ENCODE measurements around the gene SNAPC4.
"Not testable (repeated sequence)": the region's sequence is repeated elsewhere in the genome, so short reads cannot be mapped to it uniquely, and the experiment has no call there.

The SNAPC4 gene

DNA sequence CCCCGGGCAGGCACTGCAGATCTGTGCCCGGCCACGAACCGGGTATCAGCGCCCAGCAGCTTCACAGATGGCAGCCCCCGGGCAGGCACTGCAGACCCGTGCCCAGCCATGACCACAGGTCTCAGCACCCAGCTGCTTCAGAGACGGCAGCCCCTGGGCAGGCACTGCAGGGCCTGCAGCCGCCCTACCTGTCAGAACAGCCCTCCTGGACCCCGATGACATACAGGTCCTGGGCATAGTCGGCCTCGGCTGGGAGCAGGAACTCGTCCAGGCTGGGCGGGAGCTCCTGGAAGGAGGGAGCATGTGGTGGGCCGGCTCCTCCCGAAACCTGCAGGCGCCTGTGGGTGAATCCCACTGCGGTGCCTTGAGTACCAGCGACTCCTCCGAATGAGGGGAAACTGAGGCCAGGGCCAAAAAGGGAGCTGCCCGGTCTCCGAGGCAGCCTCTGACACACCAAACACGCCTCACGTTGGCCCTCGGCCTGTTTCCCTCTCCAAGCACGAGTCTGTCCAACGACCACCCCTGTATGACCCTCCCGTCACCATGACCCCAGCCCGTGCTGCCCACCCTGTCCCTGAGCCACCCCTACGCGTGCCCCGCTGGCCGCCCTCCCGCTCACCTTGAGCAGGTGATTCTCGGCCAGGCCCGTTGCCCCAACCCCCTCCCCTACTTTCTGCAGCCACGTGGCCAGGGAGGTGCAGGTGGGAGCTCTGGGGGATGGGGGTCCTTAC lies 34.0 kb upstream of the SNAPC4 start:
- no peak for DNase-seq

DNA sequence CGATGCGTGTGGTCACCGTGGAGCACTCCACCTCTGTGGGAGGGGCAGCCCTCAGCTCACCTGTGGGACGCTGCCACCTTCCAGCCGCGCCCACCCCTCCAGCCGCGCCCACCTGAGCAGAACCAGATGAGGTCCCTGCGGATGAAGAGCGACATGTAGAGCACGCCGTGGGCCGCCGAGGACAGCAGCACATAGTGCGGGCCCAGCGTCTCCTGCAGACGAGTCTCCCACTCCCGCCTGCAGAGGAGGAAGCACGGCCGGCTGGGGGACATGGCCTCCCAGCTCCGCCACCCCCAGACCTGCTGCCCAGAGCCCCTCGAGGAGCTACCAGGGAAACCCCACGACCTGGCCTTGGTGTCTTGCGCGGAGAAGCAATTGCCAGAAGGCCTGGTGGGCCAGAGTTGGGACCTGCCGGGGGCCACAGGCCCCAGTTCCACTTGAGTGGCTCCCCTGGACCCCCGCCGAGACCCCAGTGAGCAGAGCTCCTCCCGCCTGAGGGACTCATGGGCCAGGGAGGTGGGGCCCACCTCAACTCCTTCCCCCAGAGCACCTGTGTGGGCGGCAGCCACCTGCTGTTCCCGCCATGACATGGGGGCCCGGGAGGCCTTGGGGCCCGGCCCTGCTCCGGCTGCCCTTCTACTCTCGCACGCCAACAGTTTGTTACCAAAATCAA lies 33.2 kb upstream of the SNAPC4 start:
- DNase-seq, result no peak

DNA sequence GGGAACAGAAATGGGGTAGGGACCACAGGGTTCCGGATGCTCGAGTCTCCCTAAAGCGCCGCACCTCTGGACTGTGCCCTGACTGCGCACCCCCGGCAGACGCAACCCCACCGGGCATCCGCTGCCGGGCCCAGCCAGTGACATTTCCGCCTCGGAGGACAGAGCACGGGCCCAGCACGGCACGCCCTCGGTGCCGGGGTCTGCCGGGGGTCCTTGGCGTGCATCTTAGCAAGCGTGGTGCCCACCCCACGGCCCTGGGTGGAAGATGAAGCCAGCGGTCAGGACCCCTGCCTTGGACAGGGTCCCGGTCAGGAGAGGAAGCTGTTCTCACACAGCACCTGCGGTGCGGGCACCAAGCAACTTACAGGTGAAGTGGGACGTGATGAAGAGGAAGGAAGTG lies 32.6 kb upstream of the SNAPC4 start:
- no peak for DNase-seq

DNA sequence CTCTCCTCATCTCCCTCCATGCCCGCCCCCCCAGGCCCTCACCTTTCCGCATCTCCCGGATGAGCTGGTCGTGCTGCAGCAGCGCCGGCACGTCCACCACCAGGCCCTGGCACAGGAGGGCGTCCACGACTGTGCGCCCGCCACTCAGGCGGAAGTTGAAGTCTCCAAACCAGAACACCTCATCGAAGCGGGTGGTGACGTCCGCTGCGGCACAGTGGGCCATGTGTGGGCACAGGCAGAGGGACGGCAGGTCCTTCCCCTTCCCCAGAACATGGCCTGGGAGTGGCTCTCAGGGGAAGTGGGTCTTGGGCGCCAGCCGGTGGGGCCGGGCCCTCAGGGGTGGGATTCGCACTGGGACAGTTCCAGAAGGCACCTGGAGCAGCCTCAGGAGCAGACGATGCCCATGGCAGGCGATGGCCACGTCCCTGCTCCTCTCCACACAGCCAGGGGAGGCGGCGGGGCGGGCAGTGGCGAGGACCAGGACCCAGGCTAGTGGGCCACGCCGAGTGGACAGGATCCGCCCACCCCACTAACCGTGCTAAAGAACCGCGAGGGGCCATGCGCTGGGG lies 31.9 kb upstream of the SNAPC4 start:
- no peak for DNase-seq

DNA sequence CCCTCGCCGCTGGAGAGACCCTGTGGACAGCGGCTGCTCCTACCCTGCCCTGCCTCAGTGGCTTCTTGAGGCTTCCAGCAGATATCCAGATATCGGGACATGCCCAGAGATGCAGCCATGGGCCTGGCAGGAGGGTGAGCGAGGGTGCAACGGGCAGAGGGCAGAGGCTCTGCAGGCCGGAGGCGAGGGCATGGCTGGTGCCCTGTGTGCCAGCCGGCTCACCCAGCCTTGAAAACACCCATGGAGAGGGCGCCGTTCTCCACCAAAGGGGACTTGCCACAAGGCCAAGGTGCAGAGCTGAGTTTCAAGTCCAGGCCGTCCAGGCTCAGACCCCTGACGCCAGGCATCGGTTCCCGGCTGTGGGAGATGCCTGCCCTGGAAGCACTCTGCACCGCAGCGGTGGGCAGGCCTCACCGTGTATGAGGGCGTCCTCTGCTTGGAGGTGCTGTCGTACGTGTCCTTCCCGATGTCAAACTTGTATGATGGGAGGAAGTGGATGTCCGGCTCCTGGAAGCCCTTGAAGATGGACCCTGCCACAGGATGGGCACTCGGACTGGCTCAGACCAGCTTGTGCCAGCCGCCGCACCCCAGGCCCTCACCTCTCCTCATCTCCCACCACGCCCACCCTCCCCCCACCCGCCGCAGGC lies 30.7 kb upstream of the SNAPC4 start:
- DNase-seq, result no peak

DNA sequence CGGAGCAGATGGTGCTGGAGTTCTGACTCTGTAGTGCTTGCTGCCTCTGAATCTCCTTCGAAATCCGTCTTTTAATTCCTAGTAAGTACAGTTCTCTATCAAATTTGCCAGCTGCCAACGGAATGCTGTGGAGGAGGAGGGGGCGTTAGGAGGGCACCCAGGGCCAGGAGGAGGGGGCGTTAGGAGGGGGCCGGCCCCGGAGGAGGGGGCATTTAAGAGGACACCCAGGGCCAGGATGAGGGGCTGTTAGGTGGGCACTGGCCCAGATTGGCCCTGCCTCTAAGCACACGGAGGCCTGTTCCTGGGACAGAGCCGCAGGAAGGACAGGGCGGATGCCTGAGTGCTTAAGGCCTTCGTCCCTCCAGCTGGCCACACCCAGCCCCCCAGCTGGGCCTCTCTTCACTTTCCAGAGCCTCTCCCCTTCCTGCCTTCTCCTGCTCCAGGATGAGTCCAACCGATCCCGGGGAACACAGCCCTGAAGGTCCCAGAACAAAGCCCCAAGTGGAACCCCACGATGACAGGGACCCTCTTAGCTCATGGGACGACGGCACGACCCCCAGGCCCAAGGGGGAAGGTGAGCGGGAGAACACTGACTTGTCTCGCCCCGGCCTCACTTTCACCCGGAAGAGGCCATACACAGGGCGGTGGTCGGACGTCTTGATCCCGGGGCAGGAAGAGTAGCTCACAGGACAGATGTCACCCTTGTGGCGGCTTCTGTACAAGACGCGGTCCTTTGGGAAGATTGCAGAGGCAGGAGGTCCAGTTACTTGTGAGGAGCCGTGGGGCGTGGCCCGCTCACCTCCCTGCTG lies 29.9 kb upstream of the SNAPC4 start:
- DNase-seq, result no peak

DNA sequence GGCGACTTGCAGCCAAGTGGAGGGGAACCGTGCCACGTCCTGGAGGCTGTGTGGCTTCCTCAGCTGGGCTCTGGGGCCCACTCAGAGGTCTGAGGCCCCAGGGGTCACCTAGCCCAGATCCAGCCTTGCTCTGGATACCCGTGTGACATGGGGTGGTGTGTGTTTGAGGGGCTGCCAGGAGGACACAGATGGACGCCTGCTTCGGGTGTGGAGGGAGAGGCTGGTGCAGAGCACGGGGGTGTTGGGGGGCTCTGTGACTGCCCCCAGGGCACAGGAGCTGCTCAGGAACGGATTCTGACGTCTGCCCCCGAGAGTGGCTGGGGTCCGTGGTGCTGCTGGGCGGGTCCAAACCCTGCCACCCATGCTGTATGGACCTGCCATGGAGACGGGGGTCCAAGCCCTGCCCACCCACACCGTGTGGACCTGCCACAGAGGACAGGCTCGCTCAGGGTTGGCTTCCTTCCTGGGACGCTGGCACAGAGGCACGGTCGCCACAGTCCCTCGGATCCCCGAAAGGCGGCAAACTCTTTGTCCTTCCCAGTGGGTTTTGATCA lies 29.2 kb upstream of the SNAPC4 start:
- no peak for DNase-seq

DNA sequence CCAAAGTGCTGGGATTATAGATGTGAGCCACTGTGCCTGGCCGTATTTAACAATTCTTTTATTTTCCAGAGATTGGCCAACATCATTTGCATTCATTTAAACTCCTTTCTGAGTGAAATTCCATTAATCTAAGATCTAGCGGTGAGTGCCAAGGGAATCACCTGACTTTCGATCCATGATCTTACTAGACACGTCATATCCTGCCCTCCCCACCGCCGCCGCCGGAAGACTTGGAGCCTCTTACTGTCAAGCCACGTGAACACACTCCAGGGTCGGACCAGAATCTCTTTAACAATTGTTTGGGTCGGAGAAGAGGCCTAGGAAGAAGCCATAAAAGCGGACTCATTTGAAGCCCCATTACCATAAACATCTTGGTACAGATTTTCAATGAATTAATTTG lies 26.8 kb upstream of the SNAPC4 start:
- no peak for DNase-seq

DNA sequence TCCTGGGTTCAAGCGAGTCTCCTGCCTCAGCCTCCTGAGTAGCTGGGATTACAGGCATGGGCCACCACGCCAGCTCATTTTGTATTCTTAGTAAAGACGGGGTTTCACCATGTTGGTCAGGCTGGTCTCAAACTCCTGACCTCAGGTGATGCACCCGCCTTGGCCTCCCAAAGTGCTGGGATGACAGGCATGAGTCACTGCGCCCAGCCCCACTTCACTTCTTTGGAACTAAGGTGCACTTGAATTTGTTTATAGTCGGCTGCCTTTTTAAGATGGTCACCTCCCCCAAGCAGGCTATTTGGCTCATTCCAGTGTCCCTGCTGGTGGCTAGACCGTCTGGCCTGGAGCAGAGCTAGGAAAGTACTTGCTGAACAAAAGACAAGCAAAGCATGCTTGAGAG lies 25.4 kb upstream of the SNAPC4 start:
- not testable (repeated sequence) for DNase-seq

DNA sequence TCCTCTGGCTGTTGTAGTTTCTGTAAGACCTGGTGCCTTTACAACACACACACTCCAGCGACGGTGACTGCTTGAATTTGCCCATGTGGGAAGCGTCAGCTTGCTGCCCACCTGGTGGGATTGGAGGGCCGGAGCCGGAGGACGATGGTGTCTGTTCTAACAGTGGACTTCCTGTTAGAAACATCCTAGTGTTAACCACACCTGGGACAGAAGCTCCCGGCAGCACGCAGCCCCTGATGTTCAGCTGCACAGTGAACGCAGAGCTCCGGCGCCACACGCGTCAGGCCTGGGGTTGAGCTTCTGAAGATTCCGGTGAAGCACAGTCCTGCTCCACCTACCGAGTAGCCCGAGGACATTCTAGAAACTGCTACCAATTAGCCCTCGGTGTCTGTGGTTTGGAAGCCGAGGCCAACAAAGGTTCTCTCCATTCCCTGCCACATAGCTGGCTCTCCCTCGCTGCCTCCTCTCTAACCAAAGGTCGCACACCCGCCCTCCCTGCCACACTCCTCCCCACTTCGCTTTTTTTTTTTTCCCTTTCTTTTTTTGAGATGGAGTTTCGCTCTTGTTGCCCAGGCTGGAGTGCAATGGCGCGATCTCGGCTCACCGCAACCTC lies 24.9 kb upstream of the SNAPC4 start:
- no peak for DNase-seq

DNA sequence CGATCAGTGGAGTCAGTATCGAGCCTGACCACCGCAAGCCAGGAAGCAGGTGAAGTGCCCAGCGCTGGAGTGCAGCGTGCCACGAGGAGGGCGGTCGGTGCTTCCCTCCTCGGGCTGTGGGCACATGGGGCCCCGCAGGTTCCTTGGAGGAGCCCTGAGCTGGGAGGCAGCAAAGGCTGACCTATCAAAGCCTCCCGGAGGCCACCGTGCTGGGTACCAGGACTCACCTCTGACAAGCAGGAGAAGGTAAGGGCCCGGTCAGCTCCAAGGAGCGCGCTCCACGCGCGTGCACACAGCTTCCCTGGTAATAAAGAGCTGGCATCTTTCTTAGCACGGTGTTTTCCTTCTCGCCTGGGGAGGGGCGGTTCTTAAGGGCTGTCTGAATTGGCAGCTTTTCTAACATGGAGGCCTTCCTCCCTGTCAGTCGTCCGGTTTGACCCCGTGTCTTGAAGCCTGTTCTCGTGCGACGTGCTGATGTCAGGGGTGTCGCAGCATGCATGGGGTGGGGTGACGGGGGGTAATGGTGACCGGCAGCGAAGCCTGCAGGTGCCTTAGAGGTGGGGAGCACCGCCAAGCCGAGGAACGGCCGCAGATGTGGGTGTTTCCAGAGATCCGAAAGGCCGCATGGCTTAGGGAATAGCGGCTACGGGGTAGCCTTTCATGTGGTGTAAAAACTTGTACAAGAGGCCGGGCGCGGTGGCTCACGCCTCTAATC lies 23.6 kb upstream of the SNAPC4 start:
- no peak for DNase-seq

DNA sequence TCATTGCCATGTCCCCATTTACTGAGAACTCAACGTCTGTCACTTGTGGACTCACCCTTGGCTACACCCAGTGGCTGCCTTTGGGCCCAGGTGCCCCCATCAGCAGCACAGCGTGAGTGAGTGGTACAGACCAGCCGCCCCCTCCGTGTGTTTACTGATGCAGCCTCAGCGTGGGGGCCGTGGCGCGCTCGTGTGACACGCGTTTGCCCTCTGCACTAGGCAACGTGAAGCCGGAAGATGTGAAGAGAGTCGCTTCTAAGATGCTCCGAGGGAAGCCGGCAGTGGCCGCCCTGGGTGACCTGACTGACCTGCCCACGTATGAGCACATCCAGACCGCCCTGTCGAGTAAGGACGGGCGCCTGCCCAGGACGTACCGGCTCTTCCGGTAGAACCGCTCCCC lies 22.9 kb upstream of the SNAPC4 start:
- DNase-seq, result no peak

DNA sequence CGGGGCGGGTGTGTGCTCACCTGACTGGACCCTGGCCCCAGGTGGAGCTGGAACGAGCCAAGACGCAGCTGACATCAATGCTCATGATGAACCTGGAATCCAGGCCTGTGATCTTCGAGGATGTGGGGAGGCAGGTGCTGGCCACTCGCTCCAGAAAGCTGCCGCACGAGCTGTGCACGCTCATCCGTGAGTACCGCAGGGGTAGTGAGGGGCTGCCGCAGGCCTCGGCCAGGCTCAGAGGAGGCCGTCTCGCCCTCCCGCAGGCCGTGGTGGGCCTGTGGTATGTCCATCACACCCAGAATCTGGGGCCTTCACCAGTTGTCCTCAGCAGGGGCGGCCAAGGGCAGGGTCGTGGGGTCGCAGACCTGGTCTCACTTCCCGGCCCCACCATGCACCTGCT lies 21.8 kb upstream of the SNAPC4 start:
- no peak for DNase-seq

DNA sequence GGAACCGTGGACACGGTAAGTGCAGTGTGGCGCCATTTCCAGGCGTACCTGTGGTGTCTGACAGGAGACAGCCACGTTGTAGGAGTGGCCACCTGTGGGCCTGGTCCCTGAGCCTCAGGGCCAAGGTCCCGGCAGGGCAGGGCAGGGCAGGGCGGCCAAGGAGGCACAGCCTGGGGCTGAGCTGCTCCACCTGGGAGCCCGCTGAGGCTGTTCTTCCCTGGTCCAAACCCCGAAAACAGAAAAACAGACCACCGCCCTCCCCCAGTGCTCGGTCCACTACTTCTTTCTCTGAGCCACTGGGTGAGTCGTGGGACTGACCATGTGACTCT lies 19.1 kb upstream of the SNAPC4 start:
- no peak for DNase-seq

DNA sequence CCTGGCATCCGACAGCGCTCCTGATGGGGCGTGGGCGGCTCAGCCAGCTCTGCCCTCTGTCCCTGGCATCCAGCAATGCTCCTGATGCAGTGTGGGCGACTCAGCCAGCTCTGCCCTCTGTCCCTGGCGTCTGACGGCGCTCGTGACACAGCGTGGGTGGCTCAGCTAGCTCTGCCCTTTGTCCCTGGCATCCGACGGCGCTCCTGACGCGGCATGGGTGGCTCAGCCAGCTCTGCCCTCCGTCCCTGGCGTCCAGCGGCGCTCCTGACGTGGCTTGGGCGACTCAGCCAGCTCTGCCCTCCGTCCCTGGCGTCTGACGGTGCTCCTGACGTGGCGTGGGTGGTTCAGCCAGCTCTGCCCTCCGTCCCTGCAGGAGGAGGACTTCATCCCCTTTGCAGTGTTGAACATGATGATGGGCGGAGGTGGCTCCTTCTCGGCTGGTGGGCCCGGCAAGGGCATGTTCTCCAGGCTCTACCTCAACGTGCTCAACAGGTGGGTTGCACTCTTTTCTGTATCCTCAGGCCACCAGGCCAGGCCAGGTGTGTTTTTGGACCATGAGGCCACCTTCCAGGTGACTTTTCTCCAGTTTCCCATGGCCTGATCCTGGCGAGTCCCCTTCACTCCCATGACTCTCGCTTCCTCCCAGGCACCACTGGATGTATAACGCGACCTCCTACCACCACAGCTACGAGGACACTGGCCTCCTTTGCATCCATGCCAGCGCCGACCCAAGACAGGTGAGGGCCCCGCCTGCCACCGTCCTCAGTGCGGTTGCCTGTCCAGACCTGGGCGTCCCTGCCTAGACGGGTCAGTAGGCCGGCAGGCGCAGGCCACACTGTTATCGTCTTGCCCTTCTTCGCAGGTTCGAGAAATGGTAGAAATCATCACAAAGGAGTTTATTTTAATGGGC lies 18.5 kb upstream of the SNAPC4 start:
- DNase-seq, result no peak

DNA sequence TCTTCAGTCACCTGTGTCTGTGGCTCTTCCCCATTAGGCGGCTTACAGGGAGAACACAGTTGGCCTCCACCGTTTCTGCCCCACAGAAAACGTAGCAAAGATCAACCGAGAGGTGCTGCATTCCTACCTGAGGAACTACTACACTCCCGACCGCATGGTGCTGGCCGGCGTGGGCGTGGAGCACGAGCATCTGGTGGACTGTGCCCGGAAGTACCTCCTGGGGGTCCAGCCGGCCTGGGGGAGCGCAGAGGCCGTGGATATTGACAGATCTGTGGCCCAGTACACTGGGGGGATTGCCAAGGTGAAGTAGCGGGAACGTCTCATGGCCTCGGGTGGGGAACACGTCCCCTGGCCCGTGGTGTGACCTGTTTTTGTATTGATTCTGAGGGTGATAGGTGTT lies 16.9 kb upstream of the SNAPC4 start:
- no peak for DNase-seq

DNA sequence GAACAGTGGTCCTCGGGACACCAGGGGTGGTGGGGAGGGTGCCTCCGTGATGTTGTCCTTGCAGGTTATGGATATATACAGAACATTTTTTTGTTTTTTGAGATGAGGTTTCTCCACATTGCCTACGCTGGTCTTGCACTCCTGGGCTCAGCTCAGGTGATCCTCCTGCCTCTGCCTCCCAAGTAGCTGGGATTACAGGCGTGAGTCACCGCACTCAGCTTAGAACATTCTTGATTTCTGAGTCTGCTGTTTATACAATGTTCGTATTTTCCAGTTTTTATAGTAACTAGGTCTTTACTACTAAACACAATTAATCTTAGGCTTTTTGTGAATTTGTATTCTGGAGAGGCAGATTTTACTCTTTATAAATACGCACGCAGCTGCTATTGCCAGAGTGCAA lies 16.5 kb upstream of the SNAPC4 start:
- DNase-seq, result no peak

DNA sequence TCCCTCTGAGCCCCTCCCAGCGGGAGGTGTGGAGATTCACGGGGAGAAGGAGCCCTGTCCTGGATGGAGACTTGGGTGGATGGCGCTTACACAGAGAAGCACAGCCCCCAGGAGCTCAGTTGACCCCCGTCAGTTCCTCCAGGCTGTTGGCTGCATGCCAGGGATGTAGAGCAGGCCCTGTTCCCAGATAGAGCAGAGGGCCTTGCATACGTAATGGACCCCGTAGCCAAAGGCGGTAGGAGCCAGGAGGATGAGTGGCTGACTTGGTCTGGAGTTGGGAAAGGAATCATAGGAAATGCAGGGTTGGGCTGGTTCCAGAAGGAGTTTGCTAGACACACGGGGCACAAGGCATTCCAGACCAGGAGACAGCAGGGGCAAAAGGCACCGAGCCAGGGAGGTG lies 13.0 kb upstream of the SNAPC4 start:
- DNase-seq, result no peak

DNA sequence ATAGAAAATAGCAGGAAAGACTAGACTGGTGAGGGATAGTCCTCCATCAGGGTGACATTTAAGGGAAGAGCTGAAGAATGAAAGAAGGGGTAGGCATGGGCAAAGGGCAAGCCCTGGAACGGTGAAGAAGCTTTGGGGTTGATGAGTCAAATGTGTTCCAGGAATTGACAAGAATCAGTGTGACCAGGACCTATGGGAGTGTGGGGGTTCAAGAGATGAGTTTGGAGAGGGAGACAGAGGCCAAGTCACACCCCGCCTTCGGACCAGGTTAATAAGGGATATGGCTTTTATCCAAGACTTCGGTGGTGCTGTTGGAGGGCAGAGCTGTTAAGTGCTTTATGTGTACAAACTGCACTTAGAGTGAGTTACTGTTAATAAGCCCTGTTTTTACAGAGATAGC lies 11.4 kb upstream of the SNAPC4 start:
- DNase-seq, result no peak

DNA sequence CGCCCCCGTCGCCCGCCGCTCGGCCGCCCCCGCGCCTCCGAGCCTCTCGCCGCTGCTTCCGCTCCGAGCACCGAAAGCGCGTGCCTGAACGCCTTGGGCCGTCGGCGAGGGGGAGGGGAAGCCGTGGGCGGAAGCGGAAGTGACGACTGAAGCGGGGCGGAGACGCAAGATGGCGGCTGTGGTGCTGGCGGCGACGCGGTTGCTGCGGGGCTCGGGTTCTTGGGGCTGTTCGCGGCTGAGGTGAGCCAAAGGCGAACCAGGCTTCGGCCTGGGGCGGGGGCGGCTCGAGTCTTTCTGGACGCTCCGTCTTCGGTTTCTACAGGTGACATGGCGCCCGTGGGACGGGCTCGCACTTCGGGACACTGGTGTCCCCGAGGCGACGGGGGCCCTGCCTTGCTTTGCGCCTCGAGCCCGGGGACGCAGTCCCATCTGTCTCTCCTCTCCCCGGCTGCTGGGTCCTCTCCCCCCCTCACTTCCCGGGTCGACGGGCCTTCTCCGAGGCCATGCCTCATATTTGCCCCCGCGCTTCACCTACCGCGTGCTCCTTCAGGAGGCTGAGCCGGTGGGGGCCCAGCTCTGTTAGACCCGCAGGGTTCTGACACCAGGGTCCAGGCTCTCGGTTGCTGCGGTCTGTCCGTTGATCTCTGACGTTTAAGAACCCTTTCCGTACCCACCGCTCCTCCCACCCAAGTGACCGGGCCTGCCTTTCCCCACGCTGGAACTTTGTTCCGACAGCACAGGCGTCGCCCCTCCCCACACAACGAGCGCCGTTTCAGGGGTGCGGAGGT lies 10.7 kb upstream of the SNAPC4 start, which contains the start of the genes ENTR1 and PMPCA:
ENTR1 (minus strand) TSS at position 115 of the 788 bp plus-strand sequence. CDS start 217 bp downstream, outside the sequence.
PMPCA (plus strand) TSS at position 159 of the 788 bp plus-strand sequence; CDS start at position 170, 11 bp downstream.
- DNase-seq, result peak; percentile 95

Measured in CD4-positive, alpha-beta T cell treated with Interleukin-6 for 4 hours (primary cell).